SU-DHL-6 (cell line): ENCODE measurements around the gene CACTIN.

Experiments
- H2AFZ ChIP-seq: fragments of 200-600 bp; sonication (generic); 2 replicates; pipeline ENCODE4 v1.6.1; 2014; ENCODE audit warnings: low read depth, mild to moderate bottlenecking, moderate library complexity, mixed read lengths, antibody characterized with exemption, low read length; ENCODE audit not compliant: severe bottlenecking
- H3F3A ChIP-seq: fragments of 200-600 bp; shearing (Covaris generic); 2 replicates; pipeline ENCODE4 v1.6.0; 2016; ENCODE audit warnings: antibody characterized with exemption, mild to moderate bottlenecking; ENCODE audit not compliant: insufficient read depth
- H3K27ac ChIP-seq: fragments of 200-600 bp; sonication (generic); 2 replicates; pipeline ENCODE4 v1.5.1; 2016; ENCODE audit warnings: low read depth, mild to moderate bottlenecking, low read length, moderate library complexity, mixed read lengths
- H3K27me3 ChIP-seq: fragments of 200-600 bp; sonication (generic), shearing (Covaris generic); 2 replicates; pipeline ENCODE4 v1.6.0; 2014; ENCODE audit warnings: mild to moderate bottlenecking, low read length
- H3K36me3 ChIP-seq: fragments of 200-600 bp; sonication (generic); 2 replicates; pipeline ENCODE4 v1.6.1; 2014; ENCODE audit warnings: mild to moderate bottlenecking, low read length, mixed read lengths
- H3K4me2 ChIP-seq: fragments of 300-600, 200-600 bp; shearing (Covaris generic), sonication (generic); 2 replicates; pipeline ENCODE4 v1.6.0; 2014; ENCODE audit warnings: low read length, low read depth, mild to moderate bottlenecking; ENCODE audit not compliant: poor library complexity, severe bottlenecking
- H3K4me3 ChIP-seq: fragments of 200-600 bp; sonication (generic); 2 replicates; pipeline ENCODE4 v1.5.1; 2014; ENCODE audit warnings: antibody characterized with exemption, low read length, mild to moderate bottlenecking, mixed read lengths; ENCODE audit not compliant: insufficient read depth, poor library complexity, severe bottlenecking
- H3K79me2 ChIP-seq: fragments of 200-600 bp; sonication (generic); 2 replicates; pipeline ENCODE4 v1.6.1; 2014; ENCODE audit warnings: mild to moderate bottlenecking, low read length, moderate library complexity; ENCODE audit not compliant: insufficient read depth
- H3K9ac ChIP-seq: fragments of 200-600 bp; sonication (generic); 2 replicates; pipeline ENCODE4 v1.7.0; 2014; ENCODE audit warnings: mild to moderate bottlenecking, low read length
- H3K9me2 ChIP-seq: fragments of 200-600 bp; sonication (generic); replicated peaks from 2 replicates; pipeline ENCODE4 v1.6.1; 2014; ENCODE audit warnings: low read length; ENCODE audit not compliant: insufficient read depth
- H3K9me3 ChIP-seq: fragments of 200-600 bp; sonication (generic); 2 replicates; pipeline ENCODE4 v1.6.1; 2014; ENCODE audit warnings: low read length, mixed read lengths; ENCODE audit not compliant: insufficient read depth
- H4K20me1 ChIP-seq: fragments of 200-600 bp; sonication (generic); 2 replicates; pipeline ENCODE4 v1.6.1; 2014; ENCODE audit warnings: low read depth, mild to moderate bottlenecking, antibody characterized with exemption, low read length, moderate library complexity, mixed read lengths
- EZH2phosphoT487 ChIP-seq: fragments of 200-600 bp; sonication (generic), shearing (Covaris generic); conservative IDR thresholded peaks from 2 replicates; pipeline ENCODE4 v1.6.1; 2018; ENCODE audit warnings: mild to moderate bottlenecking, antibody characterized with exemption, low read length, moderate library complexity, mixed read lengths
- TF ChIP-seq, protein P1 (sequence below): fragments of 200-600 bp; sonication (generic); IDR thresholded peaks from one replicate; pipeline ENCODE4 v1.5.1; 2017; ENCODE audit warnings: antibody characterized with exemption, mild to moderate bottlenecking, low read length, moderate library complexity; ENCODE audit not compliant: insufficient read depth, poor library complexity, severe bottlenecking

The CACTIN gene

DNA sequence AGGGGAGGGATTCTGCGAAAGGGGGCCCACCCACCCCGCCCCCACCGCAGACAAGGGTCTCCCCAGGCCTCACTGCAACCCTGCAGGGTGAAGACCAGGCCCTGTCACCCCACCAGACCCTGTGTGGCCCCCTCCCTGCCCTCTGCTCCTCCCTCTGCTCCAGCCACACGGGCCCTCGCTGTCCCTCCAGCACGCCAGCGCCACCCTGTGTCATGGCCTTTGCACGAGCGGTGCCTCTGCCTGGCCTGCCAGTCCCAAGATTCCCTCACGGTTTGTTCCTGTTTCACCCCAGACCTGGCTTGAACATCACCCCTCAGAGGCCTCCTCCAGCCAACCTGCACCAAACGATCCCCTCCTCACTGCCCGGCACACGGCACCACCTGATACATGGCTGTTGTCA, 46.4 kb upstream of the CACTIN start:
- Histone ChIP-seq H3K79me2 (no peaks in the 10 kb centered on the region), H2AFZ (no peak overlapping the region), H3K27me3 (no peaks in the 10 kb centered on the region), H3K27ac (no peak overlapping the region), H3K36me3 (no peaks in the 10 kb centered on the region), H3F3A (no peaks in the 10 kb centered on the region), H3K4me2 (no peak overlapping the region), H3K9me2 (no peaks in the 10 kb centered on the region), H3K9me3 (no peaks in the 10 kb centered on the region), H3K9ac (no peak overlapping the region), H3K4me3 (no peak overlapping the region), H4K20me1 (no peaks in the 10 kb centered on the region)
- TF ChIP-seq, protein P1, sequence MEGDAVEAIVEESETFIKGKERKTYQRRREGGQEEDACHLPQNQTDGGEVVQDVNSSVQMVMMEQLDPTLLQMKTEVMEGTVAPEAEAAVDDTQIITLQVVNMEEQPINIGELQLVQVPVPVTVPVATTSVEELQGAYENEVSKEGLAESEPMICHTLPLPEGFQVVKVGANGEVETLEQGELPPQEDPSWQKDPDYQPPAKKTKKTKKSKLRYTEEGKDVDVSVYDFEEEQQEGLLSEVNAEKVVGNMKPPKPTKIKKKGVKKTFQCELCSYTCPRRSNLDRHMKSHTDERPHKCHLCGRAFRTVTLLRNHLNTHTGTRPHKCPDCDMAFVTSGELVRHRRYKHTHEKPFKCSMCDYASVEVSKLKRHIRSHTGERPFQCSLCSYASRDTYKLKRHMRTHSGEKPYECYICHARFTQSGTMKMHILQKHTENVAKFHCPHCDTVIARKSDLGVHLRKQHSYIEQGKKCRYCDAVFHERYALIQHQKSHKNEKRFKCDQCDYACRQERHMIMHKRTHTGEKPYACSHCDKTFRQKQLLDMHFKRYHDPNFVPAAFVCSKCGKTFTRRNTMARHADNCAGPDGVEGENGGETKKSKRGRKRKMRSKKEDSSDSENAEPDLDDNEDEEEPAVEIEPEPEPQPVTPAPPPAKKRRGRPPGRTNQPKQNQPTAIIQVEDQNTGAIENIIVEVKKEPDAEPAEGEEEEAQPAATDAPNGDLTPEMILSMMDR = no peak
- no peak for TF ChIP-seq EZH2phosphoT487

DNA sequence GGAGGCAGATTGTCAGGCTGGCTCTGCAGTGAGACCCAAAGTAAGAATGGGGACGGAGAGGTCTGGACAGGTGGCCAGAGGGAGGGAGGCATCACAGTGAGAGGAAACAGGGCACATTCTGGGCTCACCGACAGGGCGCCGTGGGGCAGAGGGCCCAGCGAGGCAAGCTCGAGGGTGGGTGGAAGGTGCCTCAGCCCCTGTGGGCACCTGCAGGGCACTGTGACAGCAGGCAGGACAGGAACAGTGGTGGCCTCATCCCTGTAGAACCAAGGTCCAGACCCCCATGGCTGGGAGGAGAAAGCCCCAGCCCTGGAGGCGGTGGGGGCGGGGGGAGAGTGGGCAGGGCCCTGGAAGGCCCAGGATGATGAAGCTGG, 46.0 kb upstream of the CACTIN start:
- no peak overlapping the region for H2AFZ ChIP-seq
- H3K9me2 ChIP-seq = no peaks in the 10 kb centered on the region
- H3K4me3 ChIP-seq = no peak overlapping the region
- TF ChIP-seq EZH2phosphoT487 = no peak
- TF ChIP-seq, protein P1 = no peak
- no peak overlapping the region for H3K4me2 ChIP-seq
- no peaks in the 10 kb centered on the region for H3K36me3 ChIP-seq
- no peaks in the 10 kb centered on the region for H4K20me1 ChIP-seq
- H3K27ac ChIP-seq = no peak overlapping the region
- H3F3A ChIP-seq = no peaks in the 10 kb centered on the region
- H3K9ac ChIP-seq = no peak overlapping the region
- H3K9me3 ChIP-seq = no peaks in the 10 kb centered on the region
- H3K27me3 ChIP-seq = no peaks in the 10 kb centered on the region
- no peaks in the 10 kb centered on the region for H3K79me2 ChIP-seq

DNA sequence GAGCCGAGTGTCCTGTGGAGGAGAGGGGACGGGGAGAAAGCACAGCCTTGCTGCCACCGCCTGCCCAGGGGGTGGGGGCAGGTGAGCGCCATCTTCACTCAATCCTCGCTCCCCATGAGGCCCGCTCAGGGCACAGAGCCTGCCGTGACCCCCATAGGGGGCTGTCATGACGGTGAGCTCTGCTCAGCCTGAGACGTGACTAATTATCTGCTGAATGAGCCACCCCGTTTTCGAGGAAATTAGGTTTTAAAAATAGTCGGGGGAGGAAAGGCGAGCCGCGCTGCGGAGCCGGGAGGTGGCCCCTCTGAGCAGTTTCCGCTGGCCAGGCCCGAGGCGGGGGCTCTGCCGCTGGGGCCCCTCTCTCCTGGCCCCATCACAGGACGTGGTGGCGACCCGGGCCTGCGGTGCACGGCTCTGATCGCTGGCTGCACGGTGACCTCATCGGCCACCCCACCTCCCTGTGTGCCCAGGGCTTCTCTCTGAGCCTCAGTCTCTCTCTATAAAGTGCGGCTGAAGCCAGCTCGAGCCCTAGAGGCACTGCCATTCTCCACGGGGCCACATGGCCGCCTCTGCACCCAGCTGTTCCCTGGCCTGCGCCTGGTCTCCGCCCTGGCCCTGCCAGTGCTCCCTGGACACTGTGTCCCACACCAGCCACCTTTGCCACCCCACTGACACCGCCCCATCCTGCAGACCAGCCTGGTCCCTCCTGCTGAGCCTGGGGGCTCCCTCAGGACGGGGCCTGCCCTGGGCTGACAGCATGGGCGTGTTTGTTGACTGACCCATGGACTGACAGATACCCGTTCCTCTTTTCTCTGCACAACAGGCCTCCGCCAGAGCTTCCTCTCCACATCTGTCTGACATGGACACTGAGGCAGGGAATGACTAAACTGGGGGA, 45.3 kb upstream of the CACTIN start:
- Histone ChIP-seq H3K27ac (no peak overlapping the region), H3K4me2 (no peak overlapping the region), H3K9ac (no peak overlapping the region)

More for the DNA sequence above, 45.3 kb upstream of the CACTIN start:
- Histone ChIP-seq H3K9me3 (no peaks in the 10 kb centered on the region), H2AFZ (no peak overlapping the region), H3K79me2 (no peaks in the 10 kb centered on the region), H3K36me3 (no peaks in the 10 kb centered on the region), H3F3A (no peaks in the 10 kb centered on the region), H4K20me1 (no peaks in the 10 kb centered on the region), H3K4me3 (no peak overlapping the region), H3K27me3 (no peaks in the 10 kb centered on the region), H3K9me2 (no peaks in the 10 kb centered on the region)
- TF ChIP-seq, protein P1 = no peak
- TF ChIP-seq EZH2phosphoT487 = no peak
